ENCODE measurements around the gene B9D1. TPM values are rescaled to one million over a fixed set of nuclear protein-coding genes. Genes with fewer than 3 reads are reported as not detected.

Gene B9D1
- total and polyA plus RNA-seq, 2 of the 13 experiments (the other 11 are each of a cell fraction or from before 2014, with no cell fraction given): 27.7 to 31.1 TPM

DNA sequence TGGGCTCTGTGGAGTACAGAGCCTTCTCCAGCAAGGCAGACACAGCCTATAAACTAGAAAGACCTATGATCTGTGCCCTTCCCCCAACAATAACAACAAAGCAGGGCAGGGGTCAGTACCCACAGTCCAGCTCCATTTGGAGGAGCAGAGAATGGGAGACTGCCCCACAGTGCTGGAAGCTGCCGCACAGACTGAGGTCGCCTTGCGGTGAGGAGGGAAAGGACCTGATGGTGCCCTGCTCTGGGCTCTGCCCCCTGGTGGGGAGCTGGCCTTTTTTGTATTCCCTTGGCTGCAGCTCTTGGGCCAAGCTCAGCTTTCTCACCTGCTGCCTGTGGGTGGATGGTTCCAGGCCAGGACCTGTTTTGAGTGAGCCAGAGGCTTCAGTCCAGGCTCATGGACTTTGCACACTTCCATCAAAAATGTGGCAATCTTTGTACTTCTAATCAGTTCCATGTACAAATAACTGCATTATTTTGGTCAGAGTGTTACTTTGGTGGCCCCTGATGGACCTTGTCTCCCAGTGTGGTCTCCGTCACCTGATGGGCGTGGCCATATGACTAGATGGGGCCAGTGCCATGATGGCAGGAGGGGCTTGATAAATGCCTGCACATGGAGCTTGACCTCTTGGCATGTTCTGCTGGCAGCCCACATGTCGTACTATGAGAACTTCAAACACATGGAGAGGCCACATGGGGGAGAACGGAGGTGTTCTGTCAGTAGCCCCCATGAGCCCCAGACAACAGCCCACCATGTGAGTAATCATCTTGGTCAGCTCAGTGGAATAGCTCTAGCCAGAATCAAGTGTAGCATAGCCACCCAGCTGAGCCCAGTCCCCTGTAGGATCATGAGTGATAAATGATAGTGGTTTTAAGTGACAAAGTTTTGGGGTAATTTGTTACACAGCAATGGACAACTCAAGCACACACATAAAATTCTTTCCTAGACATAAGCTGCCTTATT, 24.2 kb downstream of the B9D1 start (continued):
- peak; percentile 75 for TF ChIP-seq RBAK (CRISPR knock-in tag; IDR thresholded peaks at IDR 0.05)
- TF ChIP-seq ZNF768 (CRISPR knock-in tag; IDR thresholded peaks at IDR 0.05): peak; percentile 65
- TF ChIP-seq PHF20 (CRISPR knock-in tag; IDR thresholded peaks at IDR 0.05): no peak
- no peak for TF ChIP-seq HNRNPUL1 (IDR thresholded peaks at IDR 0.05; ENCODE audit: low read depth, low read length)
- no peak for TF ChIP-seq CENPX (CRISPR knock-in tag; IDR thresholded peaks at IDR 0.05)
- TF ChIP-seq KDM1A (CRISPR knock-in tag; IDR thresholded peaks at IDR 0.05): no peak
- no peak for TF ChIP-seq U2AF2 (IDR thresholded peaks at IDR 0.05; ENCODE audit: low read depth, low read length)
- 0 out of 2 replicates have a peak, but pooled peaks have one; percentile 49 for TF ChIP-seq ZBTB21 (CRISPR knock-in tag; IDR thresholded peaks at IDR 0.05)
- peak; percentile 75; the same call in 1 of the 2 replicates for TF ChIP-seq RCOR2 (CRISPR knock-in tag; IDR thresholded peaks at IDR 0.05)
- no peak for TF ChIP-seq CC2D1A (CRISPR knock-in tag; IDR thresholded peaks at IDR 0.05)
- TF ChIP-seq, protein P1, sequence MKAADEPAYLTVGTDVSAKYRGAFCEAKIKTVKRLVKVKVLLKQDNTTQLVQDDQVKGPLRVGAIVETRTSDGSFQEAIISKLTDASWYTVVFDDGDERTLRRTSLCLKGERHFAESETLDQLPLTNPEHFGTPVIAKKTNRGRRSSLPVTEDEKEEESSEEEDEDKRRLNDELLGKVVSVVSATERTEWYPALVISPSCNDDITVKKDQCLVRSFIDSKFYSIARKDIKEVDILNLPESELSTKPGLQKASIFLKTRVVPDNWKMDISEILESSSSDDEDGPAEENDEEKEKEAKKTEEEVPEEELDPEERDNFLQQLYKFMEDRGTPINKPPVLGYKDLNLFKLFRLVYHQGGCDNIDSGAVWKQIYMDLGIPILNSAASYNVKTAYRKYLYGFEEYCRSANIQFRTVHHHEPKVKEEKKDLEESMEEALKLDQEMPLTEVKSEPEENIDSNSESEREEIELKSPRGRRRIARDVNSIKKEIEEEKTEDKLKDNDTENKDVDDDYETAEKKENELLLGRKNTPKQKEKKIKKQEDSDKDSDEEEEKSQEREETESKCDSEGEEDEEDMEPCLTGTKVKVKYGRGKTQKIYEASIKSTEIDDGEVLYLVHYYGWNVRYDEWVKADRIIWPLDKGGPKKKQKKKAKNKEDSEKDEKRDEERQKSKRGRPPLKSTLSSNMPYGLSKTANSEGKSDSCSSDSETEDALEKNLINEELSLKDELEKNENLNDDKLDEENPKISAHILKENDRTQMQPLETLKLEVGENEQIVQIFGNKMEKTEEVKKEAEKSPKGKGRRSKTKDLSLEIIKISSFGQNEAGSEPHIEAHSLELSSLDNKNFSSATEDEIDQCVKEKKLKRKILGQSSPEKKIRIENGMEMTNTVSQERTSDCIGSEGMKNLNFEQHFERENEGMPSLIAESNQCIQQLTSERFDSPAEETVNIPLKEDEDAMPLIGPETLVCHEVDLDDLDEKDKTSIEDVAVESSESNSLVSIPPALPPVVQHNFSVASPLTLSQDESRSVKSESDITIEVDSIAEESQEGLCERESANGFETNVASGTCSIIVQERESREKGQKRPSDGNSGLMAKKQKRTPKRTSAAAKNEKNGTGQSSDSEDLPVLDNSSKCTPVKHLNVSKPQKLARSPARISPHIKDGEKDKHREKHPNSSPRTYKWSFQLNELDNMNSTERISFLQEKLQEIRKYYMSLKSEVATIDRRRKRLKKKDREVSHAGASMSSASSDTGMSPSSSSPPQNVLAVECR (CRISPR knock-in tag; IDR thresholded peaks at IDR 0.05; ENCODE audit: borderline replicate concordance): 0 out of 2 replicates have a peak, but pooled peaks have one; percentile 34
- peak; percentile 87 for TF ChIP-seq TBX2 (CRISPR knock-in tag; IDR thresholded peaks at IDR 0.05; ENCODE audit: borderline replicate concordance)
- TF ChIP-seq ZNF136 (CRISPR knock-in tag; IDR thresholded peaks at IDR 0.05; ENCODE audit: low read depth): peak; percentile 83; the same call in 1 of the 2 replicates
- TF ChIP-seq, protein P2, sequence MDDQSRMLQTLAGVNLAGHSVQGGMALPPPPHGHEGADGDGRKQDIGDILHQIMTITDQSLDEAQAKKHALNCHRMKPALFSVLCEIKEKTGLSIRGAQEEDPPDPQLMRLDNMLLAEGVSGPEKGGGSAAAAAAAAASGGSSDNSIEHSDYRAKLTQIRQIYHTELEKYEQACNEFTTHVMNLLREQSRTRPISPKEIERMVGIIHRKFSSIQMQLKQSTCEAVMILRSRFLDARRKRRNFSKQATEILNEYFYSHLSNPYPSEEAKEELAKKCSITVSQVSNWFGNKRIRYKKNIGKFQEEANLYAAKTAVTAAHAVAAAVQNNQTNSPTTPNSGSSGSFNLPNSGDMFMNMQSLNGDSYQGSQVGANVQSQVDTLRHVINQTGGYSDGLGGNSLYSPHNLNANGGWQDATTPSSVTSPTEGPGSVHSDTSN (CRISPR knock-in tag; IDR thresholded peaks at IDR 0.05; ENCODE audit: borderline replicate concordance): no peak; the same call in 1 of the 2 replicates
- peak; percentile 60 for TF ChIP-seq YY1 (IDR thresholded peaks at IDR 0.05; ENCODE audit: insufficient read depth, insufficient replicate concordance, low read depth, low read length)
- peak; percentile 84 for TF ChIP-seq GATAD2A (CRISPR knock-in tag; IDR thresholded peaks at IDR 0.05)
- peak; percentile 56; the same call in 1 of the 2 replicates for TF ChIP-seq ARID5B (CRISPR knock-in tag; IDR thresholded peaks at IDR 0.05)
